C4-2B (cell line): ENCODE results near the gene UBALD2.

ENCODE experiments used
- ZFX ChIP-seq: fragments of 450-650 bp; IDR thresholded peaks from 2 replicates; pipeline ENCODE4 v1.6.1; 2017
- TF ChIP-seq, protein P1 (sequence below): fragments of 450-650 bp; conservative IDR thresholded peaks from 2 replicates; pipeline ENCODE4 v1.5.1; 2017; ENCODE audit warnings: mild to moderate bottlenecking

DNA sequence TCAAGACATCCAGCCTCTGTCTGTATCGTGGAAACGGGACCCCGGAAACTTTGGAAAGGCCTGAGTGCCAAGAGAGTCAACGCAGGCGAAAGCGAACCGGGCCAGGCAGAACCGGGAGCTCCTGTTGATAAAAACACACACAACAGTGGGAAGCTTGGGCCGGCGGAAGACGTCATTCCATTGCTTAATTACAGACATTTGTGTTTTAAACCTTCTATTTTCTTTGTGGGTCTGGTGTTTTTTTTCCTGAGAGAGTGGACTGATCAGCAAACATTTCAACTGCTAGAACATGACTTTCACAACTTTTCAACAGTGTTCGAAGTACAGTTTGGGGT is 24.0 kb upstream of the UBALD2 start:
- TF ChIP-seq, protein P1, sequence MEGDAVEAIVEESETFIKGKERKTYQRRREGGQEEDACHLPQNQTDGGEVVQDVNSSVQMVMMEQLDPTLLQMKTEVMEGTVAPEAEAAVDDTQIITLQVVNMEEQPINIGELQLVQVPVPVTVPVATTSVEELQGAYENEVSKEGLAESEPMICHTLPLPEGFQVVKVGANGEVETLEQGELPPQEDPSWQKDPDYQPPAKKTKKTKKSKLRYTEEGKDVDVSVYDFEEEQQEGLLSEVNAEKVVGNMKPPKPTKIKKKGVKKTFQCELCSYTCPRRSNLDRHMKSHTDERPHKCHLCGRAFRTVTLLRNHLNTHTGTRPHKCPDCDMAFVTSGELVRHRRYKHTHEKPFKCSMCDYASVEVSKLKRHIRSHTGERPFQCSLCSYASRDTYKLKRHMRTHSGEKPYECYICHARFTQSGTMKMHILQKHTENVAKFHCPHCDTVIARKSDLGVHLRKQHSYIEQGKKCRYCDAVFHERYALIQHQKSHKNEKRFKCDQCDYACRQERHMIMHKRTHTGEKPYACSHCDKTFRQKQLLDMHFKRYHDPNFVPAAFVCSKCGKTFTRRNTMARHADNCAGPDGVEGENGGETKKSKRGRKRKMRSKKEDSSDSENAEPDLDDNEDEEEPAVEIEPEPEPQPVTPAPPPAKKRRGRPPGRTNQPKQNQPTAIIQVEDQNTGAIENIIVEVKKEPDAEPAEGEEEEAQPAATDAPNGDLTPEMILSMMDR, result no peak
- TF ChIP-seq ZFX, result no peak
